ENCODE measurements around the gene ZNF502.
"Not testable (repeated sequence)": the region's sequence is repeated elsewhere in the genome, so short reads cannot be mapped to it uniquely, and the experiment has no call there.

The ZNF502 gene

GRCh38 chr3:44712455-44713075 lies at the start of gene ZNF502:
TSS of gene ZNF502 (plus strand) at chr3:44712660. CDS start at chr3:44720262, 7,602 bp downstream.
- DNase-seq: peak; percentile 83

DNA sequence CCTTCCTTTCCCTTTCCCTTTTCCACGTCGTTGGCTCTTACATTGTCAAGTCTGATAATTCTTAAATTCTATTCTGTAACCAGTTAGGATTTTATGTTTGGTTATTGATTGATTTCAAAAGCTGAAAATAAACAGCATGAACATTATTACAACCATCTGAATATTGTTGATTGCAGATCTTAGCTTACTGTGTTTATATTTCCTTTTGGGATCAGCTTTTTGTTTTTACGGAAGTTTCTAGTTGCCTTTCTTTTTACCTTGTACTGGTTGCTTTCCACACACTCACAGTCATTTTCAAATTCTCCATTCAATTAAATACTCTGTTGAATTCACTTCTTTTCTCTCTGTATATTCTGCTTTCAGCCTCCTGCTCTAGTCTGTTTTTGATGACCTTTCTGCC lies 47.3 kb upstream of the ZNF502 start:
- no peak for DNase-seq

GRCh38 chr3:44666346-44666745 lies 46.1 kb upstream of the ZNF502 start:
- DNase-seq: no peak

DNA sequence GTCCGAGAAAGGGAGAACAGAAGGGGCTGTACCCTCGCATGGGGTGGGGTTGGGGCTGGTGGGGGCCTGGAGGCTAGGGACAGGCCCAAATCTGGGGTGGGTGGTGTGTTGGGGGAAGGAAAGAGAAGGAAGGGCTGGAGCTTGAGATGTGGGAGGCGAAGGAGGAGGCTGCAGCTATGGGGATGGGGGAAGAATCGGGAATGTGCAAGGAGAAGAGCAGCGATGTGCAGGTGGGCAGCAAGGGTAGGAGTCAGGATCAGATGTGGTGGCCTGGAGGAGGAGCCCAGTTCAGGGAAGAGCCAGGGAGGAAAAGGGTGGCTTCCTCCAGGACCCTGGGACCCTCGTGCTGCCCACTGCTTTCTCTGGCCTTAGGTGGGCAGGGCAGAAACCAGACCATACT lies 42.7 kb upstream of the ZNF502 start:
- no peak for DNase-seq

GRCh38 chr3:44673466-44673865 lies 39.0 kb upstream of the ZNF502 start:
- not testable (repeated sequence) for DNase-seq

DNA sequence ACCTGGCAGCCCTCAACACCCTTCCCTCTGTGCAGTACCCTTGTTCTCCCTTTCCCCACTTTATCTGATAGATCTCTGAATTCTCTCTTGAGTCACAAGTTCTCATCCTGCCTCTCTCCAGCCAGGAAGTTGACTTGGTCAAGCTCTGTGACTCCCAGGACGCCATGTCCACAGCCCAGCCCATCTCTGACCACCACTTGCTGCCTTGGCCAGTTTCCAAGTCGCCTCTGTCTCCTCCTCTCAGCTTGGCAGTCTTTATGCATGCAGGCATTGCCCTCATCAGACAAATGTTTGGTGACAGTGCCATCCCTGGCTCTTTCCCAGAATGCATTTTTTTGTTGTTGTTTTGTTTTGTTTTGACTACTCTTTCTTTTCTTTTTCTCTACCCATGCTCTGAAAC lies 38.2 kb upstream of the ZNF502 start:
- DNase-seq: no peak

GRCh38 chr3:44678480-44679116 lies 33.9 kb upstream of the ZNF502 start:
- DNase-seq: no peak

GRCh38 chr3:44680921-44681455 lies 31.5 kb upstream of the ZNF502 start:
- no peak for DNase-seq

DNA sequence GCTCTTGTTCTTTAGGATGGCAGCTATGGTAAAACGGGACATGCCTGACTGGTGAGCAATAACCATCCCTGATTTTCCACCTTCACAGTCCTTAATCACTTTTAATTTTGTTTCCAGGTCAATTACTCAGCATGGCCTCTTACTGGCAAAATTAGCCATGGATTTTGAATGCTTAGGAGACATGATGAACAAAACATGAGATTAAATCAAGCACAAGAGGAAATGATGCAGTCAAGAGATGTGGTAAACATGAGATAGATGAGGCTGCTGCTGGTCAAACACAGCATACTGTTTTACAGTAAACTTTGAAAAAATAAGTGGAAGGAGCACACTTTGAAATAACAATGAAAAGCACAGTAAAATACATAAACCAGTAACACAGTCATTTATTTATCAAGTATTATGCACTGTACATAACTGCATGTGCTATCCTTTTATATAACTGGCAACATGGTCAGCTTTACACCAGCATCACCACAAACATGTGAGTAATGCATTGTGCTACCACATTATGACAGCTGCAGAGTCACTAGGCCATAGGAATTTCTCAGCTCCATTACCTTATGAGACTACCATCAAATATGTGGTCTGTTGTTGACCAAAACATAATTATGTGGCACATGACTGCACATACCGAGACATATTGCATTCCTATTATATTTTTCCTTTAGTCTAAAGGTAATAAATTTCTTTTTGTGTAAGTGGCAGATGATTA lies 30.1 kb upstream of the ZNF502 start:
- DNase-seq: no peak

- peak; percentile 83 for DNase-seq
Measured at GRCh38 chr3:44685128-44685800, 27.2 kb upstream of the ZNF502 start.

- DNase-seq: no peak
Measured at GRCh38 chr3:44687898-44688297, 24.6 kb upstream of the ZNF502 start.

- DNase-seq: no peak
Measured at GRCh38 chr3:44721231-44722102, 9.0 kb downstream of the ZNF502 start.

DNA sequence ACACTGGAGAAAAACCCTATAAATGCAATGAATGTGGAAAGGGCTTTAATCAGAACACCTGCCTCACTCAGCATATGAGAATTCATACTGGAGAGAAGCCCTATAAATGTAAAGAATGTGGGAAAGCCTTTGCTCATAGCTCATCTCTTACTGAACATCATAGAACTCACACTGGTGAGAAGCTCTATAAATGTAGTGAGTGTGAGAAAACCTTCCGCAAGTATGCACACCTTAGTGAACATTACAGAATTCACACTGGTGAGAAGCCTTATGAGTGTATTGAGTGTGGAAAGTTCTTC lies 9.6 kb downstream of the ZNF502 start:
- DNase-seq: no peak

DNA sequence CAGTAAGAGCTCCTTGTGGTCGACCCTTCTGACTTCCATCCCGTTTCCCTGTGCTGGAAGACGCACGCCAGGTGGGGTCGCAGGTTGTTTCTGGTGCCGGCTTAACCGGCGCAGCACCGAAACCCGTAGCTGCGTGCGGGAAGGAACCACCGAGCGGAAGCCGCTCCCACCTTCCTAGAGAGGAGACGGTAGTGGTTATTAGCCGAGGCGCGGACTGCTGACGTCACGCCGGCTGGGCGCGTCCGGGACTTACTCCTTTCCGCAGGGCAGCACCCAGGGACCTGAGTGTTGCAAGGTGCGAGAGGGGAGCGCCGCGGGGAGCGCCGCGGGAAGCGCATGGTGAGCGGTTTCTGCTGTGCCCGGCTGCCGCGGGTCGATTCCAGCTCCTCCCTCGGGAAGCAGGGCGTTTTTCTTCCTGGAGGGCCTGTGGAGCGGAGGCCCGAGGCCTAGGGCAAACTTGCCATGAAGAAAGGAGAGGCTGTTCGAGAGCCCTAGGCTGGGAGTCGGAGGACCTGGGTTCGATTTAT lies 17.0 kb downstream of the ZNF502 start, which contains the start of gene ZNF501:
TSS of gene ZNF501 (plus strand) at position 252 of the 527 bp plus-strand sequence. CDS start 4,787 bp downstream, outside the sequence.
- peak; percentile 92 for DNase-seq

- DNase-seq: no peak
Measured at GRCh38 chr3:44734646-44735168, 22.2 kb downstream of the ZNF502 start.

GRCh38 chr3:44761101-44761423 lies 48.6 kb downstream of the ZNF502 start:
- no peak for DNase-seq

DNA sequence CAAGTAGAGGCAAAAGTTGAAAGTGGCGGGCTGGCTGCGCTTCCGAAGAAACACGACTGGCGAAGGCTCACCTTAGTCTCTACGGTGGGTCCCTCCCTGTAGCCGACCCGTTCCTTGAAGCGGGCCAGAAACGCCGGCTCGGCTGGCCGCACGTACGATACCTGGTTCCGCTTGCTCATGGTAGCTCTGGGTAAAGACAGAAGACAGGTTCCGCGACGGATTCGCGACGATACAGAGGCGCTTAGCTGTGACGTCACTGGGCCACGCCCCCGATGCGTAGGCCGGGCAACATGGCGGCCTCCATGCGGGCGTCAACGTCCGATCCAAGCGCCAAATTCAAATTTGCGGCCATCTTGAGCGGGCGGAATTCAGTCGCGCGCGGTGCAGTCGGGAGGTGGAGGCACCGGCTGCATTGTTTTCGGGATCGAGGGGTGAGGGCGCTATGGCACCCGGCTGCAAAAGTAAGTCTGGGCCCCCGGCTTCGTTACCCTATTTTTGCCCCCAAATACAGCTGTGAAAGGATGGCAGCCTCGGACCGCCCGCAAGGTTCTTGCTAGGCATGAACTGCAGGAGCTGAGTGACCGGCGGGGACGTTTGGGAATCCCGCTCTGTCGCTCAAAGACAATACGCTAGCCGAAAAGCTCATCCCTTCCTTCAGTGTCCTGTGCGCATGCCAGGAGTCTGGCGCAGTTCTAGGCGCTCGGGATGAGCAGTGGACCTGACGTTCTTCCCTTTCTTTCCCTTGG lies 49.1 kb downstream of the ZNF502 start, which contains the start of the genes KIAA1143 and KIF15:
TSS of gene KIAA1143 (minus strand) at position 196 of the 746 bp plus-strand sequence. CDS start at position 179, 17 bp downstream.
TSS of gene KIF15 (plus strand) at position 371 of the 746 bp plus-strand sequence. CDS start at position 443, 72 bp downstream.
- DNase-seq: peak; percentile 99

DNA sequence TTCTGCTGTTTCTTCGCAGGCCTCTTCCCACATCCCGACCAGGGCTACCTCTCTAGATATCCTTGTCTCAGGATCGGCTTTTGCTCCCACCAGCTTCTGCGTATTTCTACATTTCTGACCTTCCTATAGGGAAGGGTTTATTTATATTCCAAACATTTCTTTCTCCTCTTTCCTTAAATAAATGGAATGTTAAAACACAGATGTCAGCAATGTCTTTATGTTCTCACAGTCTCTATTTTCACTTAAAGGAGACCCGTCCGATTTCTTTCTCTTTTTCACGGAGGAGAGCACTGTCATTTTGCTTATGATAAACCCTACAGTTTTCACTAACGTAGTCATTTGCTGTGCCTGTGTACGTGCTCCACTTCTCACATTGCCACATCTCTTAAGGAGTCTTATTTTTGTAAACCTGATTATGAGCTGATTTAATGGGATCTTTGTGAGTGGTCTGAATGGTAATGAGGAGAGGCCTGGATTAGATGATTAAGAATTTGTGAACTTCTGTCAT lies 49.8 kb downstream of the ZNF502 start:
- no peak for DNase-seq

DNA sequence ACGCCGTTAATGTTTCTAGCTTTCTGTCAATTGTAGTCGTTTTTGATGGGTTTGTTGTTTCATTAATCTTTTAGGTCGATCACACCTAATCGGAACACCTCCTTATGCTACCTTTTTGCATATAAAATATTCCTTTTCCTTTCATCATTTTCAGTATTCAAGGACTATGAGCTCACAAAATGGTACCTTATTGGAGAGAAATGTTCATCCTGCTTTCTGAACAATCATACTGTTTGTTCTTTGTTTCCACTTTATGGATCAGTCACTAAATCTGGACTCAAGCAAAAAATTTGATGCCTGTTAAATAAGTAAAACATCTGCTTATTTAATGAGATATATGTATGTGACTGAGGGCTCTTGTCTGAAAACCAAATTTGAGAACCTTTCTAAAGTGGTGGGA lies 50.2 kb downstream of the ZNF502 start:
- no peak for DNase-seq

- no peak for DNase-seq
Measured at GRCh38 chr3:44764248-44764647, 51.8 kb downstream of the ZNF502 start.
